IPS-NIHi11 (cell line): ENCODE results near the gene INPP1.

ENCODE experiments used
- DNase-seq: peaks from one replicate; pipeline ENCODE4 v3.0.0; 2012; ENCODE audit warnings: mixed read lengths, low spot score

INPP1 gene

GRCh38 chr2:190361572-190361971 is 18.2 kb downstream of the INPP1 start:
- no peak for DNase-seq

GRCh38 chr2:190362894-190363293 is 19.5 kb downstream of the INPP1 start:
- DNase-seq, result no peak

- no peak for DNase-seq
Observed at GRCh38 chr2:190365499-190366204, 22.3 kb downstream of the INPP1 start.

GRCh38 chr2:190366248-190366753 is 22.9 kb downstream of the INPP1 start:
- DNase-seq, result no peak

- no peak for DNase-seq
Observed at GRCh38 chr2:190367091-190367490, 23.7 kb downstream of the INPP1 start.

- no peak for DNase-seq
Observed at GRCh38 chr2:190369635-190370034, 26.2 kb downstream of the INPP1 start.

GRCh38 chr2:190376083-190376482 is 32.7 kb downstream of the INPP1 start:
- DNase-seq, result no peak

- no peak for DNase-seq
Observed at GRCh38 chr2:190376591-190377245, 33.3 kb downstream of the INPP1 start.

- DNase-seq, result no peak
Observed at GRCh38 chr2:190378880-190379237, 35.5 kb downstream of the INPP1 start.

- DNase-seq, result no peak
Observed at GRCh38 chr2:190379249-190379964, 36.0 kb downstream of the INPP1 start.

- DNase-seq, result no peak
Observed at GRCh38 chr2:190380962-190381412, 37.6 kb downstream of the INPP1 start.

GRCh38 chr2:190382851-190383250 is 39.5 kb downstream of the INPP1 start:
- DNase-seq, result peak; percentile 53

- DNase-seq, result no peak
Observed at GRCh38 chr2:190387422-190387821, 44.0 kb downstream of the INPP1 start.

- no peak for DNase-seq
Observed at GRCh38 chr2:190396271-190396670, 52.9 kb downstream of the INPP1 start.

- no peak for DNase-seq
Observed at GRCh38 chr2:190402986-190403603, 59.7 kb downstream of the INPP1 start.

- no peak for DNase-seq
Observed at GRCh38 chr2:190404487-190404886, 61.1 kb downstream of the INPP1 start.

- no peak for DNase-seq
Observed at GRCh38 chr2:190405070-190405469, 61.7 kb downstream of the INPP1 start.

GRCh38 chr2:190405995-190406394 is 62.6 kb downstream of the INPP1 start:
- DNase-seq, result no peak

GRCh38 chr2:190406805-190407204 is 63.4 kb downstream of the INPP1 start:
- DNase-seq, result no peak

- no peak for DNase-seq
Observed at GRCh38 chr2:190407246-190407661, 63.9 kb downstream of the INPP1 start.

GRCh38 chr2:190407662-190408537 is 64.5 kb downstream of the INPP1 start, which contains the start of gene MFSD6:
TSS of gene MFSD6 (plus strand) at chr2:190408355. CDS start at chr2:190436030, 27,675 bp downstream.
- peak; percentile 78 for DNase-seq
